ENCODE measurements around the gene OCRL.
"Not testable (repeated sequence)": the region's sequence is repeated elsewhere in the genome, so short reads cannot be mapped to it uniquely, and the experiment has no call there.

Gene OCRL

GRCh38 chrX:129540722-129541184 is 694 bp downstream of the OCRL start:
- DNase-seq = peak; percentile 18

GRCh38 chrX:129544780-129545179 is 4.7 kb downstream of the OCRL start:
- DNase-seq = no peak

- DNase-seq = no peak
Measured at GRCh38 chrX:129545408-129545807, 5.3 kb downstream of the OCRL start.

GRCh38 chrX:129549124-129549523 is 9.1 kb downstream of the OCRL start:
- no peak for DNase-seq

GRCh38 chrX:129553619-129554288 is 13.7 kb downstream of the OCRL start:
- no peak for DNase-seq

GRCh38 chrX:129554816-129555215 is 14.8 kb downstream of the OCRL start:
- DNase-seq = not testable (repeated sequence)

- DNase-seq = no peak
Measured at GRCh38 chrX:129556806-129557315, 16.8 kb downstream of the OCRL start.

GRCh38 chrX:129557844-129558480 is 17.9 kb downstream of the OCRL start:
- DNase-seq = no peak

- DNase-seq = no peak
Measured at GRCh38 chrX:129559783-129560182, 19.7 kb downstream of the OCRL start.

GRCh38 chrX:129561453-129561852 is 21.4 kb downstream of the OCRL start:
- no peak for DNase-seq

GRCh38 chrX:129564345-129564744 is 24.3 kb downstream of the OCRL start:
- DNase-seq = not testable (repeated sequence)

- peak; percentile 60 for DNase-seq
Measured at GRCh38 chrX:129565046-129565650, 25.1 kb downstream of the OCRL start.

GRCh38 chrX:129566073-129566472 is 26.0 kb downstream of the OCRL start:
- peak; percentile 28 for DNase-seq

- no peak for DNase-seq
Measured at GRCh38 chrX:129568349-129568748, 28.3 kb downstream of the OCRL start.

GRCh38 chrX:129572422-129572821 is 32.4 kb downstream of the OCRL start:
- DNase-seq = no peak

GRCh38 chrX:129573652-129574051 is 33.6 kb downstream of the OCRL start:
- not testable (repeated sequence) for DNase-seq

GRCh38 chrX:129574214-129574613 is 34.2 kb downstream of the OCRL start:
- DNase-seq = no peak

- no peak for DNase-seq
Measured at GRCh38 chrX:129576539-129576938, 36.5 kb downstream of the OCRL start.

- peak; percentile 49 for DNase-seq
Measured at GRCh38 chrX:129577473-129577872, 37.4 kb downstream of the OCRL start.

GRCh38 chrX:129577877-129578276 is 37.8 kb downstream of the OCRL start:
- DNase-seq = no peak

- DNase-seq = no peak
Measured at GRCh38 chrX:129581904-129582303, 41.8 kb downstream of the OCRL start.

- no peak for DNase-seq
Measured at GRCh38 chrX:129585167-129585566, 45.1 kb downstream of the OCRL start.

GRCh38 chrX:129585691-129586090 is 45.6 kb downstream of the OCRL start:
- DNase-seq = no peak

- DNase-seq = no peak
Measured at GRCh38 chrX:129586446-129586845, 46.4 kb downstream of the OCRL start.

All from right hindlimb (tissue), 1 donor.